ENCODE measurements around the gene HOXB1. TPM values are rescaled to one million over a fixed set of nuclear protein-coding genes. Genes with fewer than 3 reads are reported as not detected.

The HOXB1 gene
- total RNA-seq, 1 donor from 2014 or later: not detected

- no peak overlapping the region for H3K27ac Mint-ChIP-seq (ENCODE audit: unreplicated experiment)
- TF ChIP-seq CTCF (IDR thresholded peaks at IDR 0.05; ENCODE audit: unreplicated experiment): no peak
- no peaks in the 10 kb centered on the region for H3K9me3 Mint-ChIP-seq (ENCODE audit: unreplicated experiment)
- peaks cover 74% of the 10 kb centered on the region for H3K4me1 Mint-ChIP-seq (ENCODE audit: unreplicated experiment)
- peaks cover 39% of the 10 kb centered on the region for H3K27me3 Mint-ChIP-seq (ENCODE audit: unreplicated experiment)
- H3K36me3 Mint-ChIP-seq (ENCODE audit: low read depth, unreplicated experiment): peaks cover 26% of the 10 kb centered on the region
- DNase-seq (ENCODE audit: low spot score): no peak
- peak overlapping the region; percentile 45 for H3K4me3 Mint-ChIP-seq (ENCODE audit: unreplicated experiment)
Observed at GRCh38 chr17:48558831-48559121, 28.0 kb upstream of the HOXB1 start.

GRCh38 chr17:48558057-48558830 lies 27.4 kb upstream of the HOXB1 start:
- Mint-ChIP-seq H3K9me3 (ENCODE audit: unreplicated experiment) (no peaks in the 10 kb centered on the region), H3K4me3 (ENCODE audit: unreplicated experiment) (peak overlapping the region; percentile 45), H3K27me3 (ENCODE audit: unreplicated experiment) (peaks cover 40% of the 10 kb centered on the region), H3K4me1 (ENCODE audit: unreplicated experiment) (peaks cover 71% of the 10 kb centered on the region), H3K36me3 (ENCODE audit: low read depth, unreplicated experiment) (peaks cover 26% of the 10 kb centered on the region), H3K27ac (ENCODE audit: unreplicated experiment) (no peak overlapping the region)
- no peak for TF ChIP-seq CTCF (IDR thresholded peaks at IDR 0.05; ENCODE audit: unreplicated experiment)
- no peak for DNase-seq (ENCODE audit: low spot score)

GRCh38 chr17:48556576-48557401 lies 26.0 kb upstream of the HOXB1 start:
- Mint-ChIP-seq H3K9me3 (ENCODE audit: unreplicated experiment) (no peaks in the 10 kb centered on the region), H3K4me3 (ENCODE audit: unreplicated experiment) (peak overlapping the region; percentile 66), H3K27me3 (ENCODE audit: unreplicated experiment) (peaks cover 40% of the 10 kb centered on the region), H3K27ac (ENCODE audit: unreplicated experiment) (no peak overlapping the region), H3K36me3 (ENCODE audit: low read depth, unreplicated experiment) (peaks cover 32% of the 10 kb centered on the region), H3K4me1 (ENCODE audit: unreplicated experiment) (peaks cover 65% of the 10 kb centered on the region)
- TF ChIP-seq CTCF (IDR thresholded peaks at IDR 0.05; ENCODE audit: unreplicated experiment): no peak
- no peak for DNase-seq (ENCODE audit: low spot score)

- Mint-ChIP-seq H3K27me3 (ENCODE audit: unreplicated experiment) (peaks cover 38% of the 10 kb centered on the region), H3K4me3 (ENCODE audit: unreplicated experiment) (no peak overlapping the region)
Observed at GRCh38 chr17:48556229-48556575, 25.4 kb upstream of the HOXB1 start.

More at GRCh38 chr17:48556229-48556575, 25.4 kb upstream of the HOXB1 start:
- no peak for TF ChIP-seq CTCF (IDR thresholded peaks at IDR 0.05; ENCODE audit: unreplicated experiment)
- Mint-ChIP-seq H3K36me3 (ENCODE audit: low read depth, unreplicated experiment) (peaks cover 29% of the 10 kb centered on the region), H3K27ac (ENCODE audit: unreplicated experiment) (no peak overlapping the region), H3K9me3 (ENCODE audit: unreplicated experiment) (no peaks in the 10 kb centered on the region), H3K4me1 (ENCODE audit: unreplicated experiment) (peaks cover 62% of the 10 kb centered on the region)
- DNase-seq (ENCODE audit: low spot score): no peak
